Keratinocyte (primary cell): ENCODE results near the gene HPSE2. TPM values are rescaled to one million over a fixed set of nuclear protein-coding genes. Genes with fewer than 3 reads are reported as not detected.
A peak's percentile ranks its signal among the peaks of the same experiment; 100 is the strongest.

Source experiments
- DNase-seq: peaks from one replicate; pipeline ENCODE4 v3.0.0-alpha.2; 2011; ENCODE audit warnings: low read depth, missing footprints, low spot score
- FAIRE-seq: peaks from 2 replicates; lab custom pipeline; 2011; peaks lifted over from hg19 to GRCh38; lab: Jason Lieb, UNC
- H2AFZ ChIP-seq: 2 replicates; pipeline ENCODE4 v1.6.0; 2012; ENCODE audit warnings: low read length, control low read depth, inconsistent platforms; ENCODE audit not compliant: control insufficient read depth
- H3K27ac ChIP-seq: 2 replicates; pipeline ENCODE4 v1.5.1; 2011; ENCODE audit warnings: low read length; ENCODE audit not compliant: control insufficient read depth, insufficient read depth
- H3K27me3 ChIP-seq: 3 replicates; pipeline ENCODE4 v1.6.0; 2011; ENCODE audit warnings: low read length; ENCODE audit not compliant: control insufficient read depth, insufficient read depth; ENCODE audit errors: extremely low read depth
- H3K36me3 ChIP-seq, 2 experiments: 2 replicates in 1 of 2; 3 replicates in 1 of 2; pipeline ENCODE4 v1.5.1; 2011; ENCODE audit warnings: low read length in 2 of 2, mild to moderate bottlenecking in 1 of 2; ENCODE audit not compliant: control insufficient read depth in 2 of 2, insufficient read depth in 2 of 2; ENCODE audit errors: extremely low read depth in 1 of 2
- H3K4me1 ChIP-seq: 3 replicates; pipeline ENCODE4 v1.5.1; 2011; ENCODE audit warnings: low read length; ENCODE audit not compliant: control insufficient read depth, insufficient read depth; ENCODE audit errors: extremely low read depth
- H3K4me2 ChIP-seq: 3 replicates; pipeline ENCODE4 v1.6.0; 2011; ENCODE audit warnings: low read depth, low read length; ENCODE audit not compliant: control insufficient read depth, insufficient read depth; ENCODE audit errors: extremely low read depth
- H3K4me3 ChIP-seq, 3 experiments: fragments of 200-600 bp in 1 of 3; sonication (generic) in 1 of 3; 2 replicates in 2 of 3; 3 replicates in 1 of 3; pipeline ENCODE4 v1.5.1; 2011 to 2016; ENCODE audit warnings: low read length in 3 of 3, mild to moderate bottlenecking in 3 of 3, control low read depth in 2 of 3, inconsistent platforms in 1 of 3, low read depth in 1 of 3, mixed read lengths in 1 of 3, mixed run types in 1 of 3, moderate library complexity in 1 of 3; ENCODE audit not compliant: control insufficient read depth in 2 of 3, insufficient read depth in 2 of 3; ENCODE audit errors: extremely low read depth in 1 of 3
- H3K79me2 ChIP-seq: 2 replicates; pipeline ENCODE4 v1.6.0; 2012; ENCODE audit warnings: low read length; ENCODE audit not compliant: control insufficient read depth, insufficient read depth
- H3K9ac ChIP-seq: 3 replicates; pipeline ENCODE4 v1.6.0; 2011; ENCODE audit warnings: low read length; ENCODE audit not compliant: control insufficient read depth, insufficient read depth; ENCODE audit errors: extremely low read depth
- H3K9me1 ChIP-seq: 3 replicates; pipeline ENCODE4 v1.6.0; 2011; ENCODE audit warnings: low read length; ENCODE audit not compliant: control insufficient read depth, insufficient read depth; ENCODE audit errors: extremely low read depth
- H3K9me3 ChIP-seq: 2 replicates; pipeline ENCODE4 v1.5.1; 2012; ENCODE audit warnings: low read depth, low read length; ENCODE audit not compliant: control insufficient read depth
- H4K20me1 ChIP-seq: 3 replicates; pipeline ENCODE4 v1.6.0; 2011; ENCODE audit warnings: low read length; ENCODE audit not compliant: control insufficient read depth, insufficient read depth; ENCODE audit errors: extremely low read depth
- EZH2 ChIP-seq: IDR thresholded peaks from one replicate; pipeline ENCODE4 v1.6.1; 2012; ENCODE audit warnings: inconsistent platforms, mild to moderate bottlenecking, low read length, moderate library complexity
- dilution Hi-C: fragments of 300-500 bp; cut with MboI; formaldehyde crosslinking; loops from one replicate; pipeline ENCODE4 v1.7.0; 2020; ENCODE audit warnings: low sequenced_read_pairs; ENCODE audit not compliant: extremely low pct_ligation_motif_present
- polyA plus RNA-seq, 5 experiments: library from polyadenylated mRNA; depleted of rRNA in 3 of 5; stranded (reverse) in 3 of 5; stranded (forward) in 1 of 5; unstranded in 1 of 5; fragments of >200 nt; gene quantifications; 1 replicate in 1 of 5; 2 replicates in 3 of 5; 3 replicates in 1 of 5; pipeline versions ENCODE4 v1.2.1 to v1.2.3, GENCODE V29; 2011 to 2012; ENCODE audit warnings: missing spikeins in 2 of 5, low read depth in 1 of 5, low replicate concordance in 1 of 5
- TF ChIP-seq, protein P1 (sequence below), 3 experiments: IDR thresholded peaks in 1 of 3; conservative IDR thresholded peaks in 1 of 3; optimal IDR thresholded peaks in 1 of 3; 2 replicates in 2 of 3; 3 replicates in 1 of 3; pipeline versions ENCODE3 to v1.5.1; 2011; ENCODE audit warnings: low read length in 3 of 3, mild to moderate bottlenecking in 3 of 3, moderate library complexity in 2 of 3, control low read depth in 1 of 3, inconsistent platforms in 1 of 3; ENCODE audit not compliant: insufficient read depth in 2 of 3; ENCODE audit errors: extremely low read depth in 1 of 3

The HPSE2 gene
- polyA plus RNA-seq, 1 donor (not counting 4 experiments of a cell fraction or from before 2014, with no cell fraction given), result 0.01 TPM

- Histone ChIP-seq H3K36me3 (no peaks in the 10 kb centered on the region), H3K9ac (no peak overlapping the region), H3K79me2 (no peaks in the 10 kb centered on the region), H3K4me3 (no peak overlapping the region), H3K27ac (no peak overlapping the region), H3K4me1 (no peaks in the 10 kb centered on the region), H3K4me2 (peak overlapping the region; percentile 10), H3K27me3 (peaks cover 80% of the 10 kb centered on the region), H3K9me1 (no peaks in the 10 kb centered on the region), H3K9me3 (no peaks in the 10 kb centered on the region), H2AFZ (no peak overlapping the region), H4K20me1 (peaks cover 4% of the 10 kb centered on the region)
- dilution Hi-C loops, result no loop called here
- FAIRE-seq, result no peak
- no peak for DNase-seq
- TF ChIP-seq EZH2, result peak; percentile 64
- TF ChIP-seq, protein P1, sequence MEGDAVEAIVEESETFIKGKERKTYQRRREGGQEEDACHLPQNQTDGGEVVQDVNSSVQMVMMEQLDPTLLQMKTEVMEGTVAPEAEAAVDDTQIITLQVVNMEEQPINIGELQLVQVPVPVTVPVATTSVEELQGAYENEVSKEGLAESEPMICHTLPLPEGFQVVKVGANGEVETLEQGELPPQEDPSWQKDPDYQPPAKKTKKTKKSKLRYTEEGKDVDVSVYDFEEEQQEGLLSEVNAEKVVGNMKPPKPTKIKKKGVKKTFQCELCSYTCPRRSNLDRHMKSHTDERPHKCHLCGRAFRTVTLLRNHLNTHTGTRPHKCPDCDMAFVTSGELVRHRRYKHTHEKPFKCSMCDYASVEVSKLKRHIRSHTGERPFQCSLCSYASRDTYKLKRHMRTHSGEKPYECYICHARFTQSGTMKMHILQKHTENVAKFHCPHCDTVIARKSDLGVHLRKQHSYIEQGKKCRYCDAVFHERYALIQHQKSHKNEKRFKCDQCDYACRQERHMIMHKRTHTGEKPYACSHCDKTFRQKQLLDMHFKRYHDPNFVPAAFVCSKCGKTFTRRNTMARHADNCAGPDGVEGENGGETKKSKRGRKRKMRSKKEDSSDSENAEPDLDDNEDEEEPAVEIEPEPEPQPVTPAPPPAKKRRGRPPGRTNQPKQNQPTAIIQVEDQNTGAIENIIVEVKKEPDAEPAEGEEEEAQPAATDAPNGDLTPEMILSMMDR (optimal IDR thresholded peaks at IDR 0.05 in 1 of 3, IDR thresholded peaks at IDR 0.05 in 1 of 3, conservative IDR thresholded peaks at IDR 0.05 in 1 of 3; ENCODE audit: extremely low read depth in 1 of 3, insufficient read depth in 2 of 3, low read length in 3 of 3), result no peak
Measured at GRCh38 chr10:99233000-99233688, 2.5 kb downstream of the HPSE2 start.

DNA sequence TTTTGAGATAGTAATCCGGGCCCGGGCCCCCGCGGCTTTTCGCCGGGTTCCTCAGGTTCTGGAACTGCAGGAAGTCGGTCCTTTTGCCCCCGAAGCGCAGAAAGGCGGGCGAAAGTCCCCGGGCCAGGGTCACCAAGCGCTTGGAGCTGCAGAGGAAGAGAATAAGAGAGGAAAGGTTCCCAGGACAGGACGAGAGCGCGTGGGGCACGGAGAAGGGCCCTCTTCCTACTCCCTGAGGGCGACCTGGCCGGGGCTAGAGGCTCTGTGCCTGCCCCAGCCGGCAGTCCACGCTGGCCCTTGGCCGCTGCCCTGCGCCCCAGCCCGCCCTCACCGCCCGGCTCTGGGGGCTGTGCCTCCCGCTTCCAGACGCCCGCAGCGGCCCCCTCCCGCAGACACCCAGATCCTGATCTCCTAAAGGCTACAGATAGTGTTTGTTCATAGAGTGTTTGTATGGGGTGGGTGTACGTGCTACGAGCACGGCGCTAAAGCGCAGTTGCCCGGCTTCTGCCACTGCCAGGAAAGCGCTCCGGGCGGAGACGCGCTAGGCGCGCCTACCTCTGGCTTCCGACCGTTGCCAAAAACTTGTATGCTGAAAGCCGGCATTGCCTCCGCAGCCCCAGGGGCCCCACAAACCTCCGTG lies 3.2 kb downstream of the HPSE2 start:
- Histone ChIP-seq H4K20me1 (peaks cover 4% of the 10 kb centered on the region), H3K79me2 (no peaks in the 10 kb centered on the region), H3K9me3 (no peaks in the 10 kb centered on the region), H3K36me3 (no peaks in the 10 kb centered on the region), H3K4me1 (no peaks in the 10 kb centered on the region), H3K27me3 (peaks cover 79% of the 10 kb centered on the region), H3K9me1 (no peaks in the 10 kb centered on the region), H3K9ac (no peak overlapping the region), H3K4me2 (no peak overlapping the region), H3K4me3 (no peak overlapping the region), H2AFZ (no peak overlapping the region), H3K27ac (no peak overlapping the region)
- FAIRE-seq, result no peak
- no peak for DNase-seq
- dilution Hi-C loops, result no loop called here
- peak; percentile 85 for TF ChIP-seq EZH2
- TF ChIP-seq, protein P1 (optimal IDR thresholded peaks at IDR 0.05 in 1 of 3, IDR thresholded peaks at IDR 0.05 in 1 of 3, conservative IDR thresholded peaks at IDR 0.05 in 1 of 3; ENCODE audit: extremely low read depth in 1 of 3, insufficient read depth in 2 of 3, low read length in 3 of 3), result no peak
